HG03066 (cell line): ENCODE data around the gene GRM4.

Experiments used
- ATAC-seq: cut with Tn5 transposase; IDR thresholded peaks from one replicate; pipeline ENCODE4 v1.9.1; 2021; ENCODE audit warnings: low read depth; ENCODE audit not compliant: unreplicated experiment

The GRM4 gene

GRCh38 chr6:34143196-34143883, 2.5 kb downstream of the GRM4 start:
- no peak for ATAC-seq

GRCh38 chr6:34142061-34142998, 3.6 kb downstream of the GRM4 start:
- ATAC-seq, result no peak

GRCh38 chr6:34140075-34140474, 5.8 kb downstream of the GRM4 start:
- no peak for ATAC-seq

GRCh38 chr6:34138914-34139510, 6.9 kb downstream of the GRM4 start:
- no peak for ATAC-seq

- ATAC-seq, result no peak
Observed at GRCh38 chr6:34138191-34138590, 7.7 kb downstream of the GRM4 start.

- ATAC-seq, result no peak
Observed at GRCh38 chr6:34135541-34135940, 10.3 kb downstream of the GRM4 start.

- ATAC-seq, result no peak
Observed at GRCh38 chr6:34132486-34133185, 13.3 kb downstream of the GRM4 start.

GRCh38 chr6:34131326-34132290, 14.3 kb downstream of the GRM4 start:
- ATAC-seq, result no peak

- ATAC-seq, result no peak
Observed at GRCh38 chr6:34130862-34131261, 15.0 kb downstream of the GRM4 start.

- ATAC-seq, result no peak
Observed at GRCh38 chr6:34129753-34130152, 16.1 kb downstream of the GRM4 start.

- no peak for ATAC-seq
Observed at GRCh38 chr6:34128045-34128444, 17.8 kb downstream of the GRM4 start.

- no peak for ATAC-seq
Observed at GRCh38 chr6:34126419-34126818, 19.5 kb downstream of the GRM4 start.

GRCh38 chr6:34125939-34126338, 19.9 kb downstream of the GRM4 start:
- ATAC-seq, result no peak

GRCh38 chr6:34120953-34121675, 24.8 kb downstream of the GRM4 start:
- no peak for ATAC-seq

GRCh38 chr6:34115915-34116314, 30.0 kb downstream of the GRM4 start:
- ATAC-seq, result no peak

GRCh38 chr6:34115403-34115795, 30.5 kb downstream of the GRM4 start:
- ATAC-seq, result no peak

- no peak for ATAC-seq
Observed at GRCh38 chr6:34114695-34115402, 31.0 kb downstream of the GRM4 start.

GRCh38 chr6:34113532-34113931, 32.4 kb downstream of the GRM4 start:
- ATAC-seq, result no peak
